Pons (tissue), 1 donor: ENCODE data around the gene CIC.
A peak's percentile ranks its signal among the peaks of the same experiment; 100 is the strongest.
"Not testable (repeated sequence)": the region's sequence is repeated elsewhere in the genome, so short reads cannot be mapped to it uniquely, and the experiment has no call there.

ENCODE experiments used
- DNase-seq: peaks from one replicate; pipeline ENCODE4 v3.0.0-alpha.2; 2016; ENCODE audit warnings: low spot score

The CIC gene

GRCh38 chr19:42313096-42313839 is 44.2 kb downstream of the CIC start, which contains the start of gene TMEM145:
Gene TMEM145 (plus strand): TSS chr19:42313309. CDS start chr19:42313377, 68 bp downstream.
- DNase-seq = no peak

- no peak for DNase-seq
Observed at GRCh38 chr19:42313840-42314755, 45.0 kb downstream of the CIC start.

- no peak for DNase-seq
Observed at GRCh38 chr19:42315024-42315423, 46.0 kb downstream of the CIC start.

DNA sequence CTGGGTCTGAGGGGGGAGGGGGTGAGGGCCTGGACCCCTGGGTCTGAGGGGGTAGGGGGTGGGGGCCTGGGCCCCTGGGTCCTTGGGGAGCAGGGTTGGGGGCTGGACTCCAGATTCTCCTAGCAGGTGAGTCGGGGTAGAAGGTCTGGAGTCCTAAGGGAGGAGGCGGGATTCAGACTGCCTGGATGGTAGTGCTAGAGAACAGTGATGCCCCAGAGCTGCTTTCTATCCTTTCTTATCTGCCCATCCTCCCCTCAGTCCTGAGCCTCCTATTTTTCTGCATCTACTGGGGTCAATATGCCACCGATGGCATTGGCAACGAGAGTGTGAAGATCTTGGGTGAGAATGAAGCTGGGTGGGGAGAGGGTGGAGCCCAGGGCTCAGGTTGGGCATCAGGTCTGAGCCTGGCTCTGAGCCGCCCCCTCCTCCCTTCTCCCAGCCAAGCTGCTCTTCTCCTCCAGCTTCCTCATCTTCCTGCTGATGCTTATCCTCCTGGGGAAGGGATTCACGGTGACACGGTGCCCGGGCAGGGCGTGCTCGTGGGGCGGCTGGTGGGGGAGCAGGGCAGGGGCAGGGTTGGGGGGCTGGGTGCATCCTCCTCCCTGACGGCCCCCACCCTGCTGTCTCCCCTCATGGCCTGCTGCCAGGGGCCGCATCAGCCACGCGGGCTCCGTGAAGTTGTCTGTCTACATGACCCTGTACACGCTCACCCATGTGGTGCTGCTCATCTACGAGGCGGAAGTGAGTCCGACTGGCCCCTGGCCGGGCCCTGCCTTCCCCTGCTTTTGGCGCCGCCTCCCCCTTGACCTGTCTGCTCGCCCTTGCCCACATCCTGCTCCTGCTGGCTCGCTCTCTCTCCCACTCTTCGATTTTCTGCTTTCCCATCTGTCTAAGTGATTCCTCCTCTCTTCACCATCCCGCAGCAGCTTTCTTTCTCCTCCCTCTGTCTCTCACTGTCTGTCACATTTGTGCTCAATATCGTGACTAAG is 47.5 kb downstream of the CIC start:
- no peak for DNase-seq

DNA sequence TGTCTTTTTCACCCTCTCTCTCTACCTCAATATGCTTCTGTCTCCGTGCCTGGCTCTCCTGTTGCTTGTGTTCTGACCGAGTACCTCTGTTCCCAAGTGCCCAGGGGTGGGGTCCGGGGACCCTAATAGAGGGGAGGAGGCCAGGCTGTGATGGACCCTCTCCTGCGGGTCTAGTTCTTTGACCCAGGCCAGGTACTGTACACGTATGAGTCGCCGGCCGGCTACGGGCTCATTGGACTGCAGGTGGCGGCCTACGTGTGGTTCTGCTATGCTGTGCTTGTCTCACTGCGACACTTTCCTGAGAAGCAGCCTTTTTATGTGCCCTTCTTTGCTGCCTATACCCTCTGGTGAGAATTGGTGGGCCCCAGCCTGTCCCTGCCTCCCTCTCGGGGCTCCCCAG is 48.5 kb downstream of the CIC start:
- DNase-seq = no peak

DNA sequence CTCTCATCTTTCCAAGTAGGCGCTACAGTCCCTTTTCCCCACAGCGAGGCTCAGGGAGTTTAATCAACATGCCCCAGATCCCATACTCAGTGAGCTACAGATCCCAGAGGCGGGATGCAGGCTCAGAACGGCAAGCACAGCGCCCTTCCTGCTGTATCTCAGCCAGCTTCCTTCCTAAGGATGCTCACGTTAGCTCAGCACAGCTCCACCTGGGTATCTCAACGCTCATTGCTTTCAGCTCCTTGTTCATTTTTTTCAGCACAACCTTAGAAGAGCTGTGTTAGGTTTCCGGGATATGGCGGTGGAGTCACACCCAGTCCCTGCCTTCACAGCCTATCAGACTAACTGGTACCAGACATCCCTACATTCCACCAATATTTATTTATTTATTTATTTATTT is 53.3 kb downstream of the CIC start:
- DNase-seq = no peak

DNA sequence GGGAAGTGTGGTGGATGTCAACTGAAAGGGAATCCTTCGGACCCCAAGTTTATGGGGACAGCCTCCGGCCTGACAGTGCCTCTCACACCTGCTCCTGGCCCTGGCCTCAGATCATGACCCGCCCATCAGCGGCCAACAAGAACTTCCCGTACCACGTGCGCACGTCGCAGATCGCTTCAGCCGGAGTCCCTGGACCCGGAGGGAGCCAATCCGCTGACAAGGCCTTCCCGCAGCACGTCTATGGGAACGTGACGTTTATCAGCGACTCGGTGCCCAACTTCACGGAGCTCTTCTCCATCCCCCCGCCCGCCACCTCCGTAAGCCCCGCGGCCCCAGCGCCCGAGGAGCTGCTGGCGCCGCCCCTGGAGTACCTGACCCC is 54.4 kb downstream of the CIC start:
- no peak for DNase-seq

- no peak for DNase-seq
Observed at GRCh38 chr19:42323852-42324654, 55.0 kb downstream of the CIC start.

- DNase-seq = no peak
Observed at GRCh38 chr19:42324655-42325307, 55.7 kb downstream of the CIC start.

DNA sequence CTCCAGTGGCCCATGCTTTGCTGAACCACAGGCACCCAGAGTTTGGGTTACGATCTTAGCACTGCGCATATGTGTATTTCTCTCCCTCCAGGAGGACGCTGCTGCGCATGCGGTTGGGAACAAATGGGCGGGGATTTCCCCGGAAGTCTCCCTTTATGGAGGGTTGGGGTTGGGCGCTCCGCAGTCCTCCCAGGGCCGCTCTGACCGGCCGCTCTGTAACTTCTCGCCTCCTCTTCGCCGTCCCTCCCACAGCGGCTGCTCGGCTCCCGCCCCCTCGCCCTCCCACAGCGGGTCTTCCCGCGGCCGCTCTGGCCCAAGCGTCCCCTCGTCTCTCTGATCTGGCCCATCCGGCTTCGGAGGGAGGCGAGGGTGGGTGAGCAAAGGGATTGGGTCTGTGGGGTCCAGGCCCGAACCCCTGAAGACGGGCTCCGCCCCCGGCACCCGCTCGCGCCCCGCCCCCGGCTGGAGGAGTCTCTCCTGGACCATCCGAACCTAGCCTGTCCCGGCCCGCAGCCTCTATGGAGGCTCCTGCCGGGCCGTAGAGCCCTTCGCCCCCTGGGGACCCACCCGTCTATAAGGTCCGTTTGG is 56.4 kb downstream of the CIC start, which contains the start of gene MEGF8:
MEGF8 (plus strand) TSS at position 328 of the 588 bp plus-strand sequence. CDS start 609 bp downstream, outside the sequence.
- peak; percentile 99 for DNase-seq

GRCh38 chr19:42325896-42326771 is 57.1 kb downstream of the CIC start:
- DNase-seq = no peak

- DNase-seq = no peak
Observed at GRCh38 chr19:42326969-42327368, 57.9 kb downstream of the CIC start.

DNA sequence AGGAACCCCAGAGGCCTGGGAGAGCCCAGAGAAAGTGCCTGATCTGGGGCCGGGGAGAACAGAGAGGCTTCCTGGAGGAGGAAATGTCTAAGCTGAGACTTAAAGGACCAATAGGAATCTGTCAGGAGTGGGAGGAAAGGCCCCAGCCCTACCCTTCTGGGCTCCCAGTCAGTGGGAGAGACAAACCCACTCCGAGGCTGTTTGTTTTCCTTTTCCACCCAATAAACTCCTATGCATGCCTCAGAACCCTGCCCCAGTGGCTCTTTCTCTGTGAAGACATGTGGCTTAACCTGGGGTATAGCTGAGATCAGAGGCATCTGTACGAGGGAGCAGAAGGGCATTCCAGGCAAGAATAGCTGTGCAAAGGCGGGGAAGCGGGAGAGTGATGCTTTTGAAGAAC is 58.3 kb downstream of the CIC start:
- no peak for DNase-seq

DNA sequence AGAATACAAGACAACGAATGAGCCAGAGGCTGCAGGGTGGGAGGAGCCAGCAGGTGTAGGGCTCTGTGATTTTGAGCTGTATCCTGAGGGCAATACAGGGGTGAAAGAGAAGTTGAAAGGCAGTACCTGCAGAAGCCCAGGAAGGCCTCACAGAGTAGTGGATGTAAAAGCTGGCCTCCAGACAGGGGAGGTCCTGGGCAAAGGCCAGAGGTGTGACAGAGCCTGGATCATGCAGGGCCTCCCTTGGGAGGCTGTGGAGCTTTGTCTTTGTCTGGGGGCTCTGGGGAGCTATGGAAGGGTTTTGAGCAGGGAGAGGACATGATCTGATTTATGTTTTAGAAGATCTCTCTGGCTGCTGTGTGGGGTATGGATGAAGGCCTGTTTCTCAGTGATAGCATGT is 59.1 kb downstream of the CIC start:
- no peak for DNase-seq

DNA sequence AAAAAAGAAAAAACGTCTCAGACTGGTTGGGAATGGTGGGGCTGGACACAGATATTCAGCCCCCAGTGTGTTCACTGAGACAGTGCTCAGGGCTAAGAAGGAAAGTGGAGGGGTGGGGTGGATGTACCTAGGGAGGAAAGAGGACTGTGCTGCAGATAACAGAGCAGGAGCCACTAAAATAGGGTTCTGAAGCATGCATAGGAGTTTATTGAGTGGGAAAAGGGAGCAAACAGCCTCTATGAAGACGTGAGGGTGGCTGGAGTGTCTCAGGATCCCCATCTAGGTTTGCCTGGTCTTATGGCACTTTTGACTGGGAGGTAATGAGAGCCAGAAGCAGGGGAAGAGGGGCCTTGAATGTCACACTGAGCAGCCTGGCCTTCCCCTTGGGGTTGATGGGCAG is 59.8 kb downstream of the CIC start:
- no peak for DNase-seq

- peak; percentile 15 for DNase-seq
Observed at GRCh38 chr19:42330241-42330711, 61.2 kb downstream of the CIC start.

DNA sequence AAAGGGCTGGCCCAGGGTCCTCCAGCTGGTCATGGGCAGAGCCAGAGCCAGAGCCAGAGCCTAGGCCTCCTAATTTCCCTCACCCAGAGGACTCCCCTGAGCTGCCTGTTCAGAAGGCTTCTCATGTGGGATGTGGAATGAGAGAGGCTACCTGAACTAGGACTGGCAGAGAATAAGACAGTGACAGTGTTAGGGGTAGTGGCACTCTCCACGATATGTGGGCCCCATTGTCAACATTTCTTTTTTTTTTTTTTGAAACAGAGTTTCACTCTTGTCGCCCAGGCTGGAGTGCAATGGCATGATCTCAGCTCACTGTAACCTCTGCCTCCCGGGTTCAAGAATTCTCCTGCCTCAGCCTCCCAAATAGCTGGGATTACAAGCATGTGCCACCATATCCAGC is 62.3 kb downstream of the CIC start:
- DNase-seq = not testable (repeated sequence)

DNA sequence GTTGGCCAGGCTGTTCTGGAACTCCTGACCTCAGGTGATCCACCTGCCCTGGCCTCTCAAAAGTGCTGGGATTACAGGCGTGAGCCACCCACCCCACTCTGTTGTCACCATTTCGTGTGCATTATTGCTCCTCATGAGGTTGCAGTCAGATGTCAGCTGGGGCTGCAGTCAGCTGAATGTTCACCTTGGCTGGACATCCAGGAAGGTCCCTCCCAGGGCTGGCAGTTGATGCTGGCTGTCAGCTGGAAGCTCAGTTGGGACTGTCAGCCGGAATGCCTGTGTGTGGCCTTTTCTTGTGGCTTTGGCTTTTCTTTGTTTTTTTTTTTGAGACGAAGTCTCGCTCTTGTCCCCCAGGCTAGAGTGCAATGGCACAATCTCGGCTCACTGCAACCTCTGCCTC is 63.0 kb downstream of the CIC start:
- DNase-seq = no peak

DNA sequence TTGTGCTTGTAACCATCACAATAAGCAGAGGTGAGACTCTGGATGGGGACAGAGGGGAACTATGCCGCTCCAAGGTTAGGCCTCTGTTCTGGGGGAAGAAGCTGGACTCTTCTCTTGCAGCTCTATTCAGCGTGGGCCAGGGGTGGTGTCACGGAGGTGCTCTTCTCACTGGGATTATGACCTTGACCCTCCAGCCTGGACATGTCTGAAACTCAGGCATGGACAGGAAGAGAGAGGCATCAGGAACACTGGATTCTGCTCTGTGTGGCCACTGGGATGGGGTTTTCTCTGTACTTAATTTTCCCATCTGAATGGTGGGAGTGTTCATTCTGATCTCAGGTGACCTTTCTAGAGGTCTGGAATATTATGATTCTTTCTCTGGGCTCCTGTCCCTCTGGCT is 64.0 kb downstream of the CIC start:
- no peak for DNase-seq
